DND-41 (cell line): ENCODE measurements around the gene GSTO1.
"Not testable (repeated sequence)": the region's sequence is repeated elsewhere in the genome, so short reads cannot be mapped to it uniquely, and the experiment has no call there.

ENCODE experiments used
- ATAC-seq: fragments of 200-7000 bp; cut with Tn5 transposase; 3 replicates; pipeline ENCODE4 v1.9.1; 2021; ENCODE audit warnings: low read depth; ENCODE audit not compliant: insufficient read depth
- DNase-seq: peaks from one replicate; pipeline ENCODE4 v3.0.0-alpha.2; 2020
- H2AFZ ChIP-seq: 2 replicates; pipeline ENCODE4 v1.6.0; 2012; ENCODE audit warnings: low read depth, low read length
- H3K27ac ChIP-seq: 2 replicates; pipeline ENCODE4 v1.5.1; 2012; ENCODE audit warnings: low read length, inconsistent platforms
- H3K27me3 ChIP-seq: fragments of 200-600 bp; sonication (generic); 2 replicates; pipeline ENCODE4 v1.6.0; 2012; ENCODE audit warnings: low read length, mild to moderate bottlenecking, inconsistent platforms; ENCODE audit not compliant: insufficient read depth, poor library complexity
- H3K36me3 ChIP-seq: 2 replicates; pipeline ENCODE4 v1.5.1; 2012; ENCODE audit warnings: low read length, inconsistent platforms; ENCODE audit not compliant: insufficient read depth
- H3K4me1 ChIP-seq: 2 replicates; pipeline ENCODE4 v1.5.1; 2012; ENCODE audit warnings: mild to moderate bottlenecking, low read length; ENCODE audit not compliant: insufficient read depth
- H3K4me2 ChIP-seq: 2 replicates; pipeline ENCODE4 v1.6.0; 2012; ENCODE audit warnings: mild to moderate bottlenecking, moderate library complexity, low read length, inconsistent platforms; ENCODE audit not compliant: insufficient read depth
- H3K4me3 ChIP-seq, 2 experiments: fragments of 200-600 bp in 1 of 2; shearing (Covaris generic) in 1 of 2; 2 replicates each; pipeline ENCODE4 v1.5.1; 2012 to 2016; ENCODE audit warnings: inconsistent platforms in 2 of 2, low read length in 2 of 2, mild to moderate bottlenecking in 2 of 2, low read depth in 1 of 2, moderate library complexity in 1 of 2
- H3K79me2 ChIP-seq: 2 replicates; pipeline ENCODE4 v1.6.0; 2012; ENCODE audit warnings: low read length, inconsistent platforms; ENCODE audit not compliant: insufficient read depth
- H3K9ac ChIP-seq: 2 replicates; pipeline ENCODE4 v1.6.0; 2012; ENCODE audit warnings: low read depth, mild to moderate bottlenecking, inconsistent platforms, low read length, moderate library complexity
- H3K9me3 ChIP-seq: 2 replicates; pipeline ENCODE4 v1.5.1; 2012; ENCODE audit warnings: low read length, moderate library complexity, mild to moderate bottlenecking, inconsistent platforms; ENCODE audit not compliant: insufficient read depth, severe bottlenecking
- H4K20me1 ChIP-seq: 2 replicates; pipeline ENCODE4 v1.6.0; 2012; ENCODE audit warnings: low read length; ENCODE audit not compliant: insufficient read depth
- CTCF ChIP-seq: IDR thresholded peaks from 2 replicates; pipeline ENCODE4 v1.5.1; 2012; ENCODE audit warnings: borderline replicate concordance, low read length, moderate library complexity, mild to moderate bottlenecking; ENCODE audit not compliant: poor library complexity, severe bottlenecking; ENCODE audit errors: extremely low read depth
- EZH2 ChIP-seq: IDR thresholded peaks from 3 replicates; pipeline ENCODE4 v1.6.1; 2012; ENCODE audit warnings: borderline replicate concordance, low read depth, mild to moderate bottlenecking, moderate library complexity, low read length, inconsistent platforms; ENCODE audit not compliant: severe bottlenecking

GSTO1 gene

GRCh38 chr10:104242545-104242944 is 12.1 kb upstream of the GSTO1 start:
- H3K79me2 ChIP-seq, result no peaks in the 10 kb centered on the region
- ATAC-seq, result no peak
- no peaks in the 10 kb centered on the region for H3K4me1 ChIP-seq
- H3K36me3 ChIP-seq, result no peaks in the 10 kb centered on the region
- DNase-seq, result no peak
- H2AFZ ChIP-seq, result no peak overlapping the region
- peaks cover 5% of the 10 kb centered on the region for H3K27me3 ChIP-seq
- no peak overlapping the region for H3K27ac ChIP-seq
- no peak overlapping the region for H3K4me2 ChIP-seq
- no peak overlapping the region for H3K4me3 ChIP-seq
- no peak overlapping the region for H3K9ac ChIP-seq
- TF ChIP-seq CTCF (no peak), EZH2 (no peak)
- H3K9me3 ChIP-seq, result peaks cover 7% of the 10 kb centered on the region
- no peaks in the 10 kb centered on the region for H4K20me1 ChIP-seq

- not testable (repeated sequence) for H3K9ac ChIP-seq, H3K79me2 ChIP-seq, H3K27ac ChIP-seq, H3K9me3 ChIP-seq, H3K27me3 ChIP-seq, H2AFZ ChIP-seq, DNase-seq, H3K4me3 ChIP-seq, H3K4me2 ChIP-seq, H3K36me3 ChIP-seq, H4K20me1 ChIP-seq, H3K4me1 ChIP-seq, ATAC-seq
Observed at GRCh38 chr10:104243009-104243408, 11.7 kb upstream of the GSTO1 start.

- Histone ChIP-seq H3K4me1 (no peaks in the 10 kb centered on the region), H3K27ac (no peak overlapping the region), H3K79me2 (no peaks in the 10 kb centered on the region), H3K4me3 (no peak overlapping the region), H4K20me1 (no peaks in the 10 kb centered on the region), H3K4me2 (no peak overlapping the region), H2AFZ (no peak overlapping the region), H3K36me3 (no peaks in the 10 kb centered on the region), H3K27me3 (peaks cover 2% of the 10 kb centered on the region), H3K9me3 (peaks cover 7% of the 10 kb centered on the region), H3K9ac (no peak overlapping the region)
- TF ChIP-seq EZH2 (no peak), CTCF (no peak)
- no peak for DNase-seq
- no peak for ATAC-seq
Observed at GRCh38 chr10:104243512-104243911, 11.2 kb upstream of the GSTO1 start.

- no peak for ATAC-seq
- peaks cover 2% of the 10 kb centered on the region for H3K27me3 ChIP-seq
Observed at GRCh38 chr10:104245066-104245632, 9.5 kb upstream of the GSTO1 start.

More at GRCh38 chr10:104245066-104245632, 9.5 kb upstream of the GSTO1 start:
- no peaks in the 10 kb centered on the region for H3K36me3 ChIP-seq
- H3K4me2 ChIP-seq, result no peak overlapping the region
- H3K9me3 ChIP-seq, result peaks cover 7% of the 10 kb centered on the region
- no peak overlapping the region for H3K4me3 ChIP-seq
- H3K9ac ChIP-seq, result no peak overlapping the region
- no peak overlapping the region for H3K27ac ChIP-seq
- DNase-seq, result no peak
- no peaks in the 10 kb centered on the region for H4K20me1 ChIP-seq
- no peak overlapping the region for H2AFZ ChIP-seq
- no peak for TF ChIP-seq EZH2
- no peak for TF ChIP-seq CTCF
- no peaks in the 10 kb centered on the region for H3K79me2 ChIP-seq
- H3K4me1 ChIP-seq, result no peaks in the 10 kb centered on the region
